ENCODE measurements around the gene TRMT6.
A peak's percentile ranks its signal among the peaks of the same experiment; 100 is the strongest.

The TRMT6 gene

GRCh38 chr20:5945963-5946362, 4.4 kb downstream of the TRMT6 start:
- no peak for DNase-seq

- DNase-seq, result no peak
Observed at GRCh38 chr20:5938456-5939029, 11.8 kb downstream of the TRMT6 start.

- DNase-seq, result no peak
Observed at GRCh38 chr20:5936238-5936637, 14.1 kb downstream of the TRMT6 start.

- DNase-seq, result no peak
Observed at GRCh38 chr20:5935384-5935783, 14.9 kb downstream of the TRMT6 start.

GRCh38 chr20:5933802-5934436, 16.4 kb downstream of the TRMT6 start:
- DNase-seq, result no peak

GRCh38 chr20:5932796-5933195, 17.5 kb downstream of the TRMT6 start:
- no peak for DNase-seq

- no peak for DNase-seq
Observed at GRCh38 chr20:5931411-5931810, 18.9 kb downstream of the TRMT6 start.

GRCh38 chr20:5928836-5929715, 21.3 kb downstream of the TRMT6 start:
- no peak for DNase-seq

GRCh38 chr20:5927749-5928462, 22.4 kb downstream of the TRMT6 start:
- no peak for DNase-seq

- no peak for DNase-seq
Observed at GRCh38 chr20:5925551-5925950, 24.8 kb downstream of the TRMT6 start.

GRCh38 chr20:5923493-5923892, 26.8 kb downstream of the TRMT6 start:
- DNase-seq, result no peak

GRCh38 chr20:5920581-5920980, 29.8 kb downstream of the TRMT6 start:
- no peak for DNase-seq

- DNase-seq, result no peak
Observed at GRCh38 chr20:5919626-5920544, 30.4 kb downstream of the TRMT6 start.

GRCh38 chr20:5918856-5919625, 31.3 kb downstream of the TRMT6 start:
- DNase-seq, result no peak

- DNase-seq, result no peak
Observed at GRCh38 chr20:5914859-5915258, 35.5 kb downstream of the TRMT6 start.

GRCh38 chr20:5913166-5913565, 37.2 kb downstream of the TRMT6 start:
- no peak for DNase-seq

GRCh38 chr20:5910186-5910585, 40.1 kb downstream of the TRMT6 start:
- DNase-seq, result peak; percentile 65

- DNase-seq, result no peak
Observed at GRCh38 chr20:5908981-5909380, 41.4 kb downstream of the TRMT6 start.

- no peak for DNase-seq
Observed at GRCh38 chr20:5900908-5901307, 49.4 kb downstream of the TRMT6 start.

GRCh38 chr20:5899444-5899843, 50.9 kb downstream of the TRMT6 start:
- DNase-seq, result no peak

- no peak for DNase-seq
Observed at GRCh38 chr20:5895626-5896025, 54.7 kb downstream of the TRMT6 start.

GRCh38 chr20:5893621-5894020, 56.7 kb downstream of the TRMT6 start:
- no peak for DNase-seq

Data from NCI-H748 treated with DMSO at 0.1 percent for 48 hours (cell line).